Fibroblast of skin of left biceps (primary cell): Measurements from ENCODE around the gene TM2D3.

Experiments
- DNase-seq, 2 experiments: peaks; one replicate each; pipeline ENCODE4 v3.0.0-alpha.2; 2013; ENCODE audit warnings: low read depth in 2 of 2

TM2D3 gene

GRCh38 chr15:101652098-101652785 lies at the start of gene TM2D3:
TM2D3 (minus strand) TSS chr15:101652381; CDS start chr15:101652361, 20 bp downstream.
- peak; percentile 68 to 77 for DNase-seq

DNA sequence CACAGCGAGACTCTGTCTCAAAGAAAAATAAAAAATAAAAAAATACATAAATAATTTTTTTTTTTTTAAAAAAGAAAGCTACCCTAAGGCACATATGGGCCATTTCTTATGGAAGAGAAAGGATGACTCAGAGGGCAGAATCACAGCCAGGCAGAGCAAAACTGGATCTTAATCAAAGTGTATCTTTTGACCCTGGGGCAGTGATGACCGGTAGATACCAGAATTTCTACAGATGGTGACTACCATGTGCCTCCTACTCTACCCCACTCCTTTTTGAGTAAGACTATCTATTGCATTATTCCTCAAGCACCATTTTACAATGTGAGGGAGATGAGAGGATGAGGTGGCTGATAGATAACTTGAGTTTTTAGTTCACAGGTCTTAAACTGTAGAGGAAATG lies 46.1 kb upstream of the TM2D3 start:
- no peak for DNase-seq

GRCh38 chr15:101697488-101697887 lies 45.3 kb upstream of the TM2D3 start:
- no peak for DNase-seq

GRCh38 chr15:101696829-101697228 lies 44.6 kb upstream of the TM2D3 start:
- DNase-seq: no peak

GRCh38 chr15:101694261-101694660 lies 42.1 kb upstream of the TM2D3 start:
- no peak for DNase-seq

DNA sequence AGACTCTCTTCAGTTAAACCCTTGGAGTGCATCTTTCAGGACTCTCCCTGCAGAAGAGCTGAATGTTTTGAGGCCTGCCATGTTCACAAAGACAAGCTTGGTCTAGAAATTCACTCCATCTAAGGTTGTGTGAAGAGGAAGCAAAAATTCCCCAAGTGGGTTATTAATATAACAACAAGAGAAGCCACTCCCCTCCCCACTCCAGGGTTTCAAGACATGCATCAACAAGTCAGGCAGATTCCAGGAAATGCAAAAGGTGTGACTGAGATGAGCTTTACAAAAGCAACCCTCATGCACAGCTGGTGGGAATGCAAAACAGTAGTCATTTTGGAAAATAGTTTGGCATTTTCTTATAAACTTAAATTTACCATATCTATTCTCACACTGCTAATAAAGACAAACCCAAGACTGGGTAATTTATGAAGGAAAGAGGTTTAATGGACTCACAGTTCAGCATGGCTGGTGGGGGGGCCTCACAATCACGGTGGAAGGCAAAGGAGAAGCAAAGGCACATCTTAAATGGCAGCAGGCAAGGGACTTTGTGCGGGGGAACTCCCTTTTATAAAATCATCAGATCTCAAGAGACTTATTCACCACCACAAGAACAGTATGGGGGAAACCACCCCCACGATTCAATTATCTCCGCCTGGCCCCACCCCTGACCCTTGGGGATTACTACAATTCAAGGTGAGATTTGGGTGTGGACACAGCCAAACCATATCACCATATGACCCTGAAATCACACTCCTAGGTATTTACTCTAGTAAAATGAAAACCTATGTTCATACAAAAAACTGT lies 40.8 kb upstream of the TM2D3 start:
- no peak for DNase-seq

- no peak for DNase-seq
These were observed 37.7 kb upstream of the TM2D3 start for GRCh38 chr15:101689901-101690300.

GRCh38 chr15:101686718-101687117 lies 34.5 kb upstream of the TM2D3 start:
- DNase-seq: no peak

GRCh38 chr15:101684877-101685276 lies 32.7 kb upstream of the TM2D3 start:
- DNase-seq: no peak

DNA sequence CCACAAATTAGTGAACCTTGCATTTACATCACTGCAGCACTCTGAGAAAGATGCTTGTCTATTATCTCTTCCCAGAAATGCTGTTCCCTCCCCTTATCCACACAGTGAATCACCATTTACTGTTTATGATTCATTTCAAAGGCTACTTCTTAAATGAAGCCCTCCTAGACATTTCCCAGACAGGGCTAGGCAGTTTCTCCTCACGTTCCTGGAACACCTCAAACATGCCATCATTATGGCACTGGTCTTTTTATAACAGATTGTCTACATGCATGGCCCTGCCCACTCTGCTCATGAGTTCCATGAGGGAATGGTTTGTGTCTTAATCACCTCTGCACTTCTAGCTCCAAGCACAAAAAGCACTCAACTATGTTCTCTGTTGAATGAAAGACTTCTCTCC lies 32.2 kb upstream of the TM2D3 start:
- DNase-seq: peak in 1 of 2 experiments; percentile 37

GRCh38 chr15:101679806-101680205 lies 27.6 kb upstream of the TM2D3 start:
- no peak for DNase-seq

DNA sequence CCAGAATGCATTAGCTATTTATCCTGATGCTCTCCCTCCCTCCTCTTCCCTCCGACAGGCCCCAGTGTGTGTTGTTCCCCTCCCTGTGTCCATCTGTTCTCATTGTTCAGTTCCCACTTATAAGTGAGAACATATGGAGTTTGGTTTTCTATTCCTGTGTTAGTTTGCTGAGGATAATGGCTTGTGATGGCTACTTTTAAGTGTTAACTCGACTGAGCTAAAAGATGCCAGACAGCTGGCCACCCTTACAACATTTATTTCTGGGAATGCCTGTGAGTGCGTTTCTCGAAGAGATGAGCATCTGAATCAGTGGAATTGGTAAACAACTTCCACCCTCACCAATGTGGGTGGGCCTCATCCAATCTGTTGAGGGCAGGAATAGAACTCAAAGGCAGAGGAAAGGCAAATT lies 24.7 kb upstream of the TM2D3 start:
- DNase-seq: peak; percentile 42 to 45

GRCh38 chr15:101675796-101676582 lies 23.8 kb upstream of the TM2D3 start:
- DNase-seq: peak in 1 of 2 experiments; percentile 33

DNA sequence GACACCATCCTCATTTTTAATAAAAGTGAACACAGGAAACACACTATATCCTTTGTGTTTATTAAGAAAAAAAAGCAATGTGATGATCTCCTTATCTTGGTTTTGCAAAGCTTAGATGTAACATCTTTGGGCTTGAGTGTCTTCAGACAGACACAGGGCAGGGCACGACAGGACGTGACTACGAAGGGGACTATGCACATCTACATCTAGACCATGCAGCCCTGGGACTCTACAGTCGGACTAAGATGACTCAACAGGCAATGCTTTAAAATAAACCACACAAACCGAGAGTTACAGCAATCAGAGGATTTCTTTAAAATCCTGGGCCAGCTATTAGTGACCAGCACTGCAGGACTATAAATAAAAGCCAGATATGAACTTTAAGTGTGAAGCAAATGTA lies 22.8 kb upstream of the TM2D3 start:
- DNase-seq: peak; percentile 33 to 51

- DNase-seq: no peak
These were observed 20.1 kb upstream of the TM2D3 start for GRCh38 chr15:101672298-101672697.

DNA sequence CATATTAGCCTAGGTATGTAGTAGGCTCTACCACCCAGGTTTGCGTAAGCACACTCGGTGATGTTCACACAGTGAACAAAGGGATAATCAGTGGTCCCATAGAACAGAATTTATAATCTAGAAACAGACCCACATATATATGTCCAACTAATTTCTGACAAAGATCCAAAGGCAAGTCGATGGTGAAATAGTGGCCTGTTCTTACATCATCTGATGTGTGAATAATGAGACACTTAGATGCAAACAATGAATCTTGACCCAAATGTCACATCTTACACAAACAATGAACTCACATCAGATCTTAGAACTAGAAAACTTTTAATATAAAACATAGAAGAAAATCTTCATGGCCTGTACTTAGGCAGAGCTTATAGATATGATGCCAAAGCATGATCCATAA lies 17.6 kb upstream of the TM2D3 start:
- DNase-seq: no peak

DNA sequence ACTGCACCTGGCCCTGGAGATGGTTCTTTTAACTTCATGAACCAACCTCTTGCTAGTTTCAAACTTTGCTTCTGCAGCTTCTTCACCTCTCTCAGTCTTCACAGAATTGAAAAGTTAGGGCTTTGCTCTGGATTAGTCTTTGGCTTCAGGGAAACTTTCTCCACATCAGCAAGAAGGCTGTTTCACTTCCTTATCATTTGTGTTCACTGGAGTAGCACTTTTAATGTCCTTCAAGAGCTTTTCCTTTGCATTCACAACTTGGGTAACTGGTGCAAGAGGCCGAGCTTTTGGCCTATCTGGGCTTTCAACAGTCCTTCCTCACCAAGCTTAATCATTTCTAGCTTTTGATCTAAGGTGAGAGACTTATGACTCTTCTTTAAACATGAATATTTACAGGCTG lies 15.7 kb upstream of the TM2D3 start:
- no peak for DNase-seq

- no peak for DNase-seq
These were observed 12.2 kb upstream of the TM2D3 start for GRCh38 chr15:101664303-101664913.

DNA sequence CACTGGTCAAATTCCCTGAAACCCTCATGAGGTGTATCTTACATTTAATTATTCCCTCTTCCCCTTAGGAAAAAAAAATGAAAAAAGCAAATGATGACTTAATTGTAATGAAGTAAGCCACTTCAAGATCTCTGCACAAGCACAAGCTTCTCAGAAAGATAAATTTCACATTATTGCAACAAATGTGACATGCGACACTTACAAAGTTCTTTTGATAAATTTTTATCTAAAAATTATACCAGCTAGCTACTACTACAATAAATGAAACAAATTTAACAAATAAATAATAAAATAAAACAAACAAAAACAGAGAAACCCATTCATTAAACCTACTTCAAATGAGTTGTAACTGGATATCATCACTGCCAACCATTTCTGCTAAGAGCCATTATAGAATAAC lies 10.0 kb upstream of the TM2D3 start:
- DNase-seq: no peak

- no peak for DNase-seq
These were observed 7.8 kb upstream of the TM2D3 start for GRCh38 chr15:101660005-101660404.

DNA sequence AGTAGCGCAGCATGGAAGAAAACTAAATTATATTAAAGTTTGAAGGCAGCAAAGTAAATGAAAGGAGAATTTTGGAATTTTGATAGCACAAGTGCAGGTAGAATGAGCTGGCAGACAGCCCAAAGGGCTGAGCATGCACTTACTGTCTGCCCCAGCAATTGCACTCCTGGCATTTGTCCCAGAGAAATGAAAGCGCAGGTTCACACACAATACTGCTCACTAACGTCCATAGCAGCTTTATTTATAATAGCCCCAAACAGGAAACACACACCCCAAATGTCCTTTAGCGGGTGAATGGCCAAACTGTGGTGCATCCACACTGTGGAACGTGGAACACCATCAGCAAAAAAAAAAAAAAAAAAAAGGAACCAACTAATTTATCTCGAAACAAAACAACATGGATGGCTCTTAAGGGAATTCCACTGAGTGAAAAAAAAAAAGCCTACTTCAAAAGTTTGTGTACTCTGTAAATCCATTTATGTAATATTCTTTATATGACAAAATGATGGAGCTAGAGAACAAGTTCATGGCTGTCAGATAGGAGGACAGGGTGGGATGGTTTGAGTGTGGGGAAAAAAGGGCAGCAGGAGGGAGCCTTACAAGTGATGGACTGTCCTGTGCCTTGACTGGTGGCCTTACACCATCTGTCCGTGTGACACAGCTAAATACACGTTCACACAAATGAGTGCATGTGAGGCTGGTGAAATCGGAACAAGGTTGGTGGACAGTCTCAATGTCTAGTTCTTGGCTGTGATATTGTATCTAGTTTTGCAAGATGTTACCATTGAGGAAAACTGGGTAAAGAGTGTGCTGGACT lies 6.0 kb upstream of the TM2D3 start:
- DNase-seq: no peak
